ENCODE results near the gene TH.
A peak's percentile ranks its signal among the peaks of the same experiment; 100 is the strongest.

TH gene

GRCh38 chr11:2216400-2217064 is 44.9 kb upstream of the TH start:
- DNase-seq = no peak
- no peaks in the 10 kb centered on the region for H3K36me3 ChIP-seq (ENCODE audit: control insufficient read depth in 4 of 4, insufficient read depth in 4 of 4, low read length in 3 of 4)
- H3K27ac ChIP-seq (ENCODE audit: insufficient read depth in 1 of 2, low read depth in 1 of 2, low read length in 2 of 2, poor library complexity in 1 of 2, severe bottlenecking in 2 of 2) = no peak overlapping the region
- H3K4me1 ChIP-seq (ENCODE audit: control extremely low read depth in 1 of 4, control insufficient read depth in 4 of 4, insufficient read depth in 4 of 4, low read length in 3 of 4) = peaks cover 0 to 11% (median 7%) of the 10 kb centered on the region in 4 experiments
- CTCF ChIA-PET = interaction anchor here (0.8 to 1.4 kb wide), 2 partner anchors 11 to 59 kb away, joined by 3 read pairs; no protein-coding TSS in a partner anchor
- no peak overlapping the region for H3K4me3 ChIP-seq (ENCODE audit: control insufficient read depth in 1 of 7, extremely low read depth in 1 of 7, insufficient read depth in 4 of 7, low read depth in 2 of 7, low read length in 6 of 7)
- WGBS (ENCODE audit: insufficient coverage) = 100% methylated on average over 3 of the region's 9 CpGs
- POLR2A ChIA-PET = no interaction called here
- H3K27me3 ChIP-seq (replicated peaks in 2 of 5; ENCODE audit: control insufficient read depth in 4 of 5, insufficient read depth in 5 of 5, low read length in 4 of 5) = no peaks in the 10 kb centered on the region
- peaks cover 0 to 3% (median 0%) of the 10 kb centered on the region in 5 experiments for H3K9me3 ChIP-seq (ENCODE audit: control extremely low read depth in 1 of 5, control insufficient read depth in 4 of 5, insufficient read depth in 2 of 5, low read depth in 1 of 5, low read length in 4 of 5)

- H3K27me3 ChIP-seq (replicated peaks in 2 of 5; ENCODE audit: control insufficient read depth in 4 of 5, insufficient read depth in 5 of 5, low read length in 4 of 5) = no peaks in the 10 kb centered on the region
- H3K27ac ChIP-seq (ENCODE audit: insufficient read depth in 1 of 2, low read depth in 1 of 2, low read length in 2 of 2, poor library complexity in 1 of 2, severe bottlenecking in 2 of 2) = no peak overlapping the region
- H3K4me3 ChIP-seq (ENCODE audit: control insufficient read depth in 1 of 7, extremely low read depth in 1 of 7, insufficient read depth in 4 of 7, low read depth in 2 of 7, low read length in 6 of 7) = no peak overlapping the region
- H3K9me3 ChIP-seq (ENCODE audit: control extremely low read depth in 1 of 5, control insufficient read depth in 4 of 5, insufficient read depth in 2 of 5, low read depth in 1 of 5, low read length in 4 of 5) = no peaks in the 10 kb centered on the region
- no peak for DNase-seq
- peaks cover 0 to 11% (median 7%) of the 10 kb centered on the region in 4 experiments for H3K4me1 ChIP-seq (ENCODE audit: control extremely low read depth in 1 of 4, control insufficient read depth in 4 of 4, insufficient read depth in 4 of 4, low read length in 3 of 4)
- ChIA-PET CTCF (interaction anchor here (0.8 to 1.4 kb wide), 2 partner anchors 12 to 59 kb away, joined by 3 read pairs; no protein-coding TSS in a partner anchor), POLR2A (no interaction called here)
- 98% methylated on average over 20 of the region's 34 CpGs for WGBS (ENCODE audit: insufficient coverage)
- H3K36me3 ChIP-seq (ENCODE audit: control insufficient read depth in 4 of 4, insufficient read depth in 4 of 4, low read length in 3 of 4) = no peaks in the 10 kb centered on the region
Measured at GRCh38 chr11:2215561-2216399, 44.2 kb upstream of the TH start.

- 97% methylated on average over 5 of the region's 5 CpGs for WGBS (ENCODE audit: insufficient coverage)
- Histone ChIP-seq H3K4me1 (ENCODE audit: control extremely low read depth in 1 of 4, control insufficient read depth in 4 of 4, insufficient read depth in 4 of 4, low read length in 3 of 4) (peaks cover 0 to 11% (median 7%) of the 10 kb centered on the region in 4 experiments), H3K4me3 (ENCODE audit: control insufficient read depth in 1 of 7, extremely low read depth in 1 of 7, insufficient read depth in 4 of 7, low read depth in 2 of 7, low read length in 6 of 7) (no peak overlapping the region), H3K36me3 (ENCODE audit: control insufficient read depth in 4 of 4, insufficient read depth in 4 of 4, low read length in 3 of 4) (no peaks in the 10 kb centered on the region), H3K9me3 (ENCODE audit: control extremely low read depth in 1 of 5, control insufficient read depth in 4 of 5, insufficient read depth in 2 of 5, low read depth in 1 of 5, low read length in 4 of 5) (no peaks in the 10 kb centered on the region), H3K27ac (ENCODE audit: insufficient read depth in 1 of 2, low read depth in 1 of 2, low read length in 2 of 2, poor library complexity in 1 of 2, severe bottlenecking in 2 of 2) (no peak overlapping the region), H3K27me3 (replicated peaks in 2 of 5; ENCODE audit: control insufficient read depth in 4 of 5, insufficient read depth in 5 of 5, low read length in 4 of 5) (no peaks in the 10 kb centered on the region)
- DNase-seq = no peak
- CTCF ChIA-PET = interaction anchor here (0.6 kb wide), 1 partner anchor 14 kb away, joined by 3 read pairs; no protein-coding TSS in a partner anchor
- POLR2A ChIA-PET = no interaction called here
Measured at GRCh38 chr11:2215230-2215560, 43.6 kb upstream of the TH start.

GRCh38 chr11:2214527-2215229 is 43.1 kb upstream of the TH start:
- 98% methylated on average over 27 of the region's 28 CpGs for WGBS (ENCODE audit: insufficient coverage)
- CTCF ChIA-PET = interaction anchor here (0.6 to 1.3 kb wide), 2 partner anchors 14 to 84 kb away, joined by 3 read pairs; no protein-coding TSS in a partner anchor

DNA sequence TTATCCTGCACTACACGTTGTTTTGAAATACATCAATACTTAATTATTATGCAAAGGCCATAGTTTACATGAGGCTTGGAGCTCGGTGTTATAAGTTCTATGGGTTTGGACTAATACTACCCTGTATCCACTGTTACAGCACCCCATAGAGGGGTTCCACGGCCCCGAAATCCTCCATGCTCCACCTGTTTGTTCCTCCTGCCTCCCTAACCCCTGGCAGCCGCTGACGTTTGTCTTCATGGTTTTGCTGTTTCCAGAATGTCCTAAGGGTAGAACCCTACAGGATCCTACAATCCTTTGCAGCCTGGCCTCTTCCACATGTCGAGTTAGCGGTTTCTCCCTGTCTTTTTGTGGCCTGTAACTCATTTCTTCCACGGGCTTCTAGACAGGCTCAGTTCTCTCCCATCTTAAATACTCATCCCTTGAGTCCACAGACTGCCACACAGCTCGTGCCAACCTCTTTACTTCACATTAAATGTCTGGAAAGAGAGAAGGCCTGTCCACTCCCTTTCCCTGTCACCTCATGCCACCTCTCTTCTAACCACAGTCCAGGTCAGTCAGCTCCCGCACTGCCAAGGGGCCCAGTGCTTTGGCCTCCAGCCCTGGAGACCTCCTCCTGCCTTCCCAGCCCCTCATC is 42.4 kb upstream of the TH start:
- no peak overlapping the region for H3K4me3 ChIP-seq (ENCODE audit: control insufficient read depth in 1 of 7, extremely low read depth in 1 of 7, insufficient read depth in 4 of 7, low read depth in 2 of 7, low read length in 6 of 7)
- no peak for DNase-seq
- WGBS (ENCODE audit: insufficient coverage) = 94% methylated on average over 6 of the region's 11 CpGs
- H3K27me3 ChIP-seq (replicated peaks in 2 of 5; ENCODE audit: control insufficient read depth in 4 of 5, insufficient read depth in 5 of 5, low read length in 4 of 5) = no peaks in the 10 kb centered on the region
- H3K4me1 ChIP-seq (ENCODE audit: control extremely low read depth in 1 of 4, control insufficient read depth in 4 of 4, insufficient read depth in 4 of 4, low read length in 3 of 4) = peaks cover 0 to 8% (median 5%) of the 10 kb centered on the region in 4 experiments
- no peaks in the 10 kb centered on the region for H3K36me3 ChIP-seq (ENCODE audit: control insufficient read depth in 4 of 4, insufficient read depth in 4 of 4, low read length in 3 of 4)
- POLR2A ChIA-PET = no interaction called here
- H3K9me3 ChIP-seq (ENCODE audit: control extremely low read depth in 1 of 5, control insufficient read depth in 4 of 5, insufficient read depth in 2 of 5, low read depth in 1 of 5, low read length in 4 of 5) = no peaks in the 10 kb centered on the region
- CTCF ChIA-PET = interaction anchor here (1.3 kb wide), 1 partner anchor 85 kb away, joined by 3 read pairs; no protein-coding TSS in a partner anchor
- H3K27ac ChIP-seq (ENCODE audit: insufficient read depth in 1 of 2, low read depth in 1 of 2, low read length in 2 of 2, poor library complexity in 1 of 2, severe bottlenecking in 2 of 2) = no peak overlapping the region

More at GRCh38 chr11:2214527-2215229, 43.1 kb upstream of the TH start:
- H3K27ac ChIP-seq (ENCODE audit: insufficient read depth in 1 of 2, low read depth in 1 of 2, low read length in 2 of 2, poor library complexity in 1 of 2, severe bottlenecking in 2 of 2) = no peak overlapping the region
- no peak for DNase-seq
- peaks cover 0 to 9% (median 7%) of the 10 kb centered on the region in 4 experiments for H3K4me1 ChIP-seq (ENCODE audit: control extremely low read depth in 1 of 4, control insufficient read depth in 4 of 4, insufficient read depth in 4 of 4, low read length in 3 of 4)
- no peak overlapping the region for H3K4me3 ChIP-seq (ENCODE audit: control insufficient read depth in 1 of 7, extremely low read depth in 1 of 7, insufficient read depth in 4 of 7, low read depth in 2 of 7, low read length in 6 of 7)
- H3K9me3 ChIP-seq (ENCODE audit: control extremely low read depth in 1 of 5, control insufficient read depth in 4 of 5, insufficient read depth in 2 of 5, low read depth in 1 of 5, low read length in 4 of 5) = no peaks in the 10 kb centered on the region
- POLR2A ChIA-PET = no interaction called here
- no peaks in the 10 kb centered on the region for H3K27me3 ChIP-seq (replicated peaks in 2 of 5; ENCODE audit: control insufficient read depth in 4 of 5, insufficient read depth in 5 of 5, low read length in 4 of 5)
- no peaks in the 10 kb centered on the region for H3K36me3 ChIP-seq (ENCODE audit: control insufficient read depth in 4 of 4, insufficient read depth in 4 of 4, low read length in 3 of 4)

- Histone ChIP-seq H3K27me3 (replicated peaks in 2 of 5; ENCODE audit: control insufficient read depth in 4 of 5, insufficient read depth in 5 of 5, low read length in 4 of 5) (no peaks in the 10 kb centered on the region), H3K4me1 (ENCODE audit: control extremely low read depth in 1 of 4, control insufficient read depth in 4 of 4, insufficient read depth in 4 of 4, low read length in 3 of 4) (peaks cover 0 to 8% (median 5%) of the 10 kb centered on the region in 4 experiments), H3K36me3 (ENCODE audit: control insufficient read depth in 4 of 4, insufficient read depth in 4 of 4, low read length in 3 of 4) (no peaks in the 10 kb centered on the region), H3K4me3 (ENCODE audit: control insufficient read depth in 1 of 7, extremely low read depth in 1 of 7, insufficient read depth in 4 of 7, low read depth in 2 of 7, low read length in 6 of 7) (no peak overlapping the region), H3K27ac (ENCODE audit: insufficient read depth in 1 of 2, low read depth in 1 of 2, low read length in 2 of 2, poor library complexity in 1 of 2, severe bottlenecking in 2 of 2) (no peak overlapping the region), H3K9me3 (ENCODE audit: control extremely low read depth in 1 of 5, control insufficient read depth in 4 of 5, insufficient read depth in 2 of 5, low read depth in 1 of 5, low read length in 4 of 5) (no peaks in the 10 kb centered on the region)
- POLR2A ChIA-PET = no interaction called here
- DNase-seq = peak in 2 of 3 donors; percentile 44 to 53
- CTCF ChIA-PET = no interaction called here
- WGBS (ENCODE audit: insufficient coverage) = 16% methylated on average over 10 of the region's 16 CpGs
Measured at GRCh38 chr11:2213384-2213842, 41.8 kb upstream of the TH start.

Measured in common myeloid progenitor, CD34-positive (primary cell).